OCI-LY7 (cell line): ENCODE data around the gene SLC12A4.

ENCODE experiments used
- EZH2phosphoT487 ChIP-seq: fragments of 200-600 bp; sonication (generic); IDR thresholded peaks from 2 replicates; pipeline ENCODE4 v1.6.1; 2018; ENCODE audit warnings: low read depth, borderline replicate concordance, mild to moderate bottlenecking, mixed run types, antibody characterized with exemption, low read length, moderate library complexity, mixed read lengths
- TF ChIP-seq, protein P1 (sequence below): fragments of 200-600 bp; sonication (generic); conservative IDR thresholded peaks from 2 replicates; pipeline ENCODE4 v1.5.1; 2014; ENCODE audit warnings: mild to moderate bottlenecking, antibody characterized with exemption, low read length, moderate library complexity, mixed read lengths

DNA sequence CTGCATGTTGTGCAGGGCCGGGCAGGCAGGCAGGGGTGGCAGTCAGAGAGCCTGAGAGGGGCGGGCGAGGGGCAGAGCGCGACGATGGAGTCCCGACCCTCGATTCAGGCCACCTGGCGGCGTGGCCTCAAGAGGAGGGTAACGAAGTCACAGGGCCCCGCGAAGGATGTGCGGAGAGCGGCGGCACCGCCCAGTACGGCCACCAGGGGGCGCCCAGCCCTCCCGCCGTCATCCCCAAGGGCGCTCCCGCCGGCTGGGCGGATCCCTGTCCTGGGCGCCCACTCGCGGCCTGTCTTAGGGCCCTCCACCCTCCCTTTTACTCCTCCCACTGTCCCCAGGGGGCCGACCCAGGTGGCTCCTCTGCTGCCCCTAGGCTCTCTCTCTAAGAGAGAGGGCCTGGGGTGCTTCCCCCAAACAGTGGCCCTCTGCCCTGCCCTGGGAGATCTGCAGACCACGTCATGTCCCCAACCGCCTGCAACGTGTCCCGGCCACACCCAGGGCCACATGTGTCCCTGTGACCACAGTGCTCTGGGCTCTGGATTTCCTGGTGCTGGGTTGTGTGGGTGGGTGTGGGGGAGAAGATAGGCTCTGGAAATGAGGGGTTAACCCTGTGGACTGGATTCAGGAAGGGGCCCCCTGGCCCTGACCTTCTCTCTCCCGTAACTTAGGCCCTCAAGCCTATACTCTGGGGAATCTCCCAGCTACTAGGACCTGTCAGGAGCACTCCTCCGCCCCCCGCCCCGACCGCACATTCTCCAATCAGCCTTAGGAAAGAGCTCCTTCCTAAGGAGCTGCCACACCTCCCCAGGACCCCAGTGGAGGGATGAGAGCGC lies 25.0 kb upstream of the SLC12A4 start:
- TF ChIP-seq, protein P1, sequence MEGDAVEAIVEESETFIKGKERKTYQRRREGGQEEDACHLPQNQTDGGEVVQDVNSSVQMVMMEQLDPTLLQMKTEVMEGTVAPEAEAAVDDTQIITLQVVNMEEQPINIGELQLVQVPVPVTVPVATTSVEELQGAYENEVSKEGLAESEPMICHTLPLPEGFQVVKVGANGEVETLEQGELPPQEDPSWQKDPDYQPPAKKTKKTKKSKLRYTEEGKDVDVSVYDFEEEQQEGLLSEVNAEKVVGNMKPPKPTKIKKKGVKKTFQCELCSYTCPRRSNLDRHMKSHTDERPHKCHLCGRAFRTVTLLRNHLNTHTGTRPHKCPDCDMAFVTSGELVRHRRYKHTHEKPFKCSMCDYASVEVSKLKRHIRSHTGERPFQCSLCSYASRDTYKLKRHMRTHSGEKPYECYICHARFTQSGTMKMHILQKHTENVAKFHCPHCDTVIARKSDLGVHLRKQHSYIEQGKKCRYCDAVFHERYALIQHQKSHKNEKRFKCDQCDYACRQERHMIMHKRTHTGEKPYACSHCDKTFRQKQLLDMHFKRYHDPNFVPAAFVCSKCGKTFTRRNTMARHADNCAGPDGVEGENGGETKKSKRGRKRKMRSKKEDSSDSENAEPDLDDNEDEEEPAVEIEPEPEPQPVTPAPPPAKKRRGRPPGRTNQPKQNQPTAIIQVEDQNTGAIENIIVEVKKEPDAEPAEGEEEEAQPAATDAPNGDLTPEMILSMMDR = peak; percentile 95
- TF ChIP-seq EZH2phosphoT487 = no peak
